ENCODE data around the gene ACACA. TPM values are rescaled to one million over a fixed set of nuclear protein-coding genes. Genes with fewer than 3 reads are reported as not detected.
"Not testable (repeated sequence)": the region's sequence is repeated elsewhere in the genome, so short reads cannot be mapped to it uniquely, and the experiment has no call there.

ACACA gene
- total and polyA plus RNA-seq, 3 experiments from 2014 or later, result 7.5 to 51.1 (median 41.3) TPM

DNA sequence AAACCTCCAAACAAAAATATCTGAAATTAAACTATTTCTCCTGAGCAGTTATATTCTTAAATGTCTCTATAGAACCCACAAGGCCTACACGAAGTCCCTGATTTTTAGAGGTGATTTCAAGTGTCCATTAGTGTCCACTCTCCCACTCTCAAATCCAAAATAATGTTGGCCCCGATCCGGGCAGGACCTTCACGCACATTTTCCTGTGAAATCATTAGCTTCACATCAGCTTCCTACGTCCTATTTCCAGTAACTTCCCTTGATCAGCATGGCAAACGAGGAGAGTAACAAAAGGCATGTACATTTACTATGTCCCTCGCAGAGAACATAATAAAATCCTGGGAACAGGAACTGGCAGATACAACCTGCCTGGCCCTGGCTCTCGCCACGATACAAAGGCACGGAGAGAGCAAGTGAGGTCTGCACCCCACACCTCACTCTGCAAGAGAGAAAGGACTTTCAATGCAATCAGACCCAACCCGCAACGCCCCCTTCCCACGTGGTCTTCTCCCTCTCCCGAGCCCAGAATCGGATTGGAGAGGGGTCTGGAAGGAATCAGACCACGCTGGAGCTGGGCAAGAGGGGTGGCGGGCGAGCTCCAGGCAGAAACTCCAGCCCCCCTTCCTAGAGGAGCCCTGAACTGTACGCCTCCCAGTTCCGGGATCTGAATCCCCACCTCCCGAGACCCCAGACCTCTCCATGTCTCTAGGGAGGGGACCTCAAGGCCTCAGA, 48.4 kb downstream of the ACACA start:
- ChIA-PET POLR2A (interaction anchor here (0.5 to 1.7 kb wide), 3 partner anchors 15 to 1600 kb away, joined by 3 to 7 read pairs (median 3); partner anchors contain the start of gene SYNRG), CTCF (interaction anchor here (0.6 to 2.8 kb wide), 3 partner anchors 14 to 253 kb away, joined by 3 to 11 read pairs (median 4); no protein-coding TSS in a partner anchor)
- Histone ChIP-seq H3K27ac (ENCODE audit: low read depth, low read length) (peak overlapping the region; percentile 79), H3K4me3 (ENCODE audit: low read length) (peak overlapping the region; percentile 73), H3K9me3 (ENCODE audit: low read length) (no peaks in the 10 kb centered on the region), H3K36me3 (ENCODE audit: insufficient read depth, low read length) (no peaks in the 10 kb centered on the region), H3K27me3 (ENCODE audit: insufficient read depth, low read length, poor library complexity, severe bottlenecking) (no peaks in the 10 kb centered on the region), H3K4me1 (ENCODE audit: insufficient read depth, low read length) (peaks cover 13% of the 10 kb centered on the region)
- Mint-ChIP-seq H3K4me1 (peaks cover 13 to 26% (median 23%) of the 10 kb centered on the region in 3 donors), H3K4me3 (peak overlapping the region; percentile 78 to 93 (median 89)), H3K36me3 (peaks cover 0 to 2% (median 0%) of the 10 kb centered on the region in 3 donors), H3K9me3 (no peaks in the 10 kb centered on the region), H3K27ac (peak overlapping the region; percentile 63 to 98 (median 93)), H3K27me3 (no peaks in the 10 kb centered on the region)
- peak in 4 of 5 donors; percentile 9 to 47 (median 26) for DNase-seq

DNA sequence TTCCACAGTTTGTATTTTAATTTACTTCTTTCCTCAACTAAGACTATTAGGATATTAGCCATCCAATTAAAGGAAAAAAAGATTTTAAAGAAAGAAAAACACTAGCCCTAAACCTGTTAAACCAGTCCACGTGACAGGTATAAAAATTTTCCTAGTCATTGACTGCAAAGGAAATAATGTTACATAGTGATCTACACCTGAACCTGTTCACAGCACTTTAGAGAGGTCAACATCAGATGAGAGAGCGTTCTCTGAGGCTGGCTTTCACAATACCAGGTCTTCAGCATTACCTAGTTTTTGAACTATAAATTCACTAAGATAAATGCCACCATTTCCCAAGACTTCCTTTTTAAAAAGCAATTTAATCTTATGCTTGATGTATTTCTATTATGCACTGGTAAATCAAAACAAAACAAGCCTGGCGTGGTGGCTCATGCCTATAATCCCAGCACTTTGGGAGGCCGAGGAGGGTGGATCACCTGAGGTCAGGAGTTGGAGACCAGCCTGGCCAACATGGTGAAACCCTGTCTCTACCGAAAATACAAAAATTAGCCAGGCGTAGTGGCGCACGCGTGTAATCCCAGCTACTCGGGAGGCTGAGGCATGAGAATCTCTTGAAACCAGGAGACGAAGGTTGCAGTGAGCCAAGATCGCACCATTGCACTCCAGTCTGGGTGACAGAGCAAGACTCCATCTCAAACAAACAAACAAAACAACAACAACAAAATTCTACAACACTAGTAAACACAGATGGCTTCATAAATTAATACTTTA, 49.7 kb downstream of the ACACA start:
- H3K4me3 ChIP-seq (ENCODE audit: low read length); H3K9me3 ChIP-seq (ENCODE audit: low read length); H3K36me3 ChIP-seq (ENCODE audit: insufficient read depth, low read length); POLR2A ChIA-PET; CTCF ChIA-PET; H3K36me3 Mint-ChIP-seq; H3K9me3 Mint-ChIP-seq; DNase-seq; H3K27me3 Mint-ChIP-seq; H3K27me3 ChIP-seq (ENCODE audit: insufficient read depth, low read length, poor library complexity, severe bottlenecking): not testable (repeated sequence)
- Mint-ChIP-seq H3K27ac (peak overlapping the region in 6 of 8 donors; percentile 77 to 98 (median 94)), H3K4me3 (peak overlapping the region in 5 of 7 donors; percentile 0 to 90 (median 23)), H3K4me1 (peaks cover 13 to 26% (median 23%) of the 10 kb centered on the region in 3 donors)
- Histone ChIP-seq H3K4me1 (ENCODE audit: insufficient read depth, low read length) (peaks cover 13% of the 10 kb centered on the region), H3K27ac (ENCODE audit: low read depth, low read length) (peak overlapping the region; percentile 1)

DNA sequence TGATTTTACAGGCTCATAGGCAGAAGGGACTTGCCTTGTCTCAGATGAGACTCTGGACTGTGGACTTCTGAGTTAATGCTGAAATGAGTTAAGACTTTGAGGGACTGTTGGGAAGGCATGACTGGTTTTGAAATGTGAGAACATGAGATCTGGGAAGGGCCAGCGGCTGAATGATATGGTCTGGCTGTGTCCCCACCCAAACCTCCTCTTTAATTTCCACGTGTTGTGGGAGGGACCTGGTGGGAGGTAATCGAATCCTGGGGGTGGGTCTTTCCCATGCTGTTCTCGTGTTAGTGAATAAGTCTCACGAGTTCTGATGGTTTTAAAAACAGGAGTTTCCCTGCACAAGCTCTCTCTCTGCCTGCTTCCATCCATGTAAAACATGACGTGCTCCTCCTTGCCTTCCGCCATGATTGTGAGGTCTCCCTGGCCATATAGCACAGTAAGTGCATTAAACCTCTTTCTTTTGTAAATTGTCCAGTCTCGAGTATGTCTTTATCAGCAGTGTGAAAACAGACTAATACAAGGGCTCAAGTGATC, 59.7 kb downstream of the ACACA start:
- peak overlapping the region in 1 of 8 donors; percentile 28 for H3K27ac Mint-ChIP-seq
- DNase-seq; H3K9me3 Mint-ChIP-seq; CTCF ChIA-PET; POLR2A ChIA-PET; H3K27me3 ChIP-seq (ENCODE audit: insufficient read depth, low read length, poor library complexity, severe bottlenecking); H3K36me3 ChIP-seq (ENCODE audit: insufficient read depth, low read length); H3K4me1 Mint-ChIP-seq; H3K27me3 Mint-ChIP-seq; H3K4me1 ChIP-seq (ENCODE audit: insufficient read depth, low read length); H3K4me3 Mint-ChIP-seq; H3K36me3 Mint-ChIP-seq; H3K4me3 ChIP-seq (ENCODE audit: low read length); H3K27ac ChIP-seq (ENCODE audit: low read depth, low read length); H3K9me3 ChIP-seq (ENCODE audit: low read length): not testable (repeated sequence)

DNA sequence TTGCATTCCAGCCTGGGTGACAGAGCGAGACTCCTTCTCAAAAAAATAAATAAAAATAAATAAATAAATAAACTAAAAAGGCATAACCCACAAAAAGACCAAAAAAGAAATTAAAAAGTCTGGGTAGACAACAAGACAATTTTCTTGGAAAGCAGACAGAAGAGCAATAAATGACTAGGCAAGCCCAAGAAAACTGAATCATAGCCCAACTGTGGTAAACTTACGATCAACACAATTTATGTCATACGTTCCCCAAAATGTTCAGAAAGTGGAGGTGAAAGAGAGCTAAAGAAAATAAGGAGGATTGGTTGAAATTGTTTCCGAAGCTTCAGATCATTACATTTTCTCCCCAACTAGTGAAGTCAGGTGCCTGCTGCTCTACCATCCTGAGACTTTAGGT, 62.1 kb downstream of the ACACA start:
- H3K9me3 ChIP-seq (ENCODE audit: low read length), result no peaks in the 10 kb centered on the region
- ChIA-PET POLR2A (no interaction called here), CTCF (interaction anchor here (1.0 kb wide), 1 partner anchor 14 kb away, joined by 3 read pairs; no protein-coding TSS in a partner anchor)
- Mint-ChIP-seq H3K9me3 (no peaks in the 10 kb centered on the region), H3K27me3 (no peaks in the 10 kb centered on the region), H3K4me3 (no peak overlapping the region), H3K4me1 (peaks cover 0 to 6% (median 2%) of the 10 kb centered on the region in 3 donors), H3K36me3 (peaks cover 3 to 10% (median 5%) of the 10 kb centered on the region in 3 donors), H3K27ac (no peak overlapping the region)
- no peak for DNase-seq
- no peaks in the 10 kb centered on the region for H3K4me1 ChIP-seq (ENCODE audit: insufficient read depth, low read length)
- no peak overlapping the region for H3K27ac ChIP-seq (ENCODE audit: low read depth, low read length)
- no peaks in the 10 kb centered on the region for H3K36me3 ChIP-seq (ENCODE audit: insufficient read depth, low read length)
- H3K27me3 ChIP-seq (ENCODE audit: insufficient read depth, low read length, poor library complexity, severe bottlenecking), result no peaks in the 10 kb centered on the region
- H3K4me3 ChIP-seq (ENCODE audit: low read length), result no peak overlapping the region

DNA sequence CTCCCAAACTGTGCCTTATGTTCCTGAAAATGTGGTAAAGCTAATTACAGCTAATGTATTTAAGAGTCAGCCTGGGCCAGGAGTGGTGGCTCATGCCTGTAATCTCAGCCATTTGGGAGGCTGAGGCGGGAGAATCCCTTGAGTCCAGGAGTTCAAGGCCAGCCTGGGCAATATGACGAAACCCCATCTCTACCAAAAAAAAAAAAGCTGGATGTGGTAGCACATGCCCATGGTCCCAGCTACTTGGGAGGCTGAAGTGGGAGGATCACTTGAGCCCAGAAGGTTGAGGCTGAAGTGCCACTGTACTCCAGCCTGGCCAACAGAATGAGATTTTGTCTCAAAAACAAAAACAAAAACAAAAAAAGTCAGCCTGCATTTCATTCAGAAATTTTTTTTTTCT, 64.0 kb downstream of the ACACA start:
- Mint-ChIP-seq H3K27ac (no peak overlapping the region), H3K36me3 (peaks cover 3 to 16% (median 9%) of the 10 kb centered on the region in 3 donors), H3K9me3 (no peaks in the 10 kb centered on the region), H3K27me3 (no peaks in the 10 kb centered on the region), H3K4me3 (no peak overlapping the region), H3K4me1 (peaks cover 0 to 6% (median 2%) of the 10 kb centered on the region in 3 donors)
- Histone ChIP-seq H3K4me3 (ENCODE audit: low read length) (no peak overlapping the region), H3K27me3 (ENCODE audit: insufficient read depth, low read length, poor library complexity, severe bottlenecking) (no peaks in the 10 kb centered on the region), H3K27ac (ENCODE audit: low read depth, low read length) (no peak overlapping the region), H3K36me3 (ENCODE audit: insufficient read depth, low read length) (no peaks in the 10 kb centered on the region), H3K9me3 (ENCODE audit: low read length) (no peaks in the 10 kb centered on the region), H3K4me1 (ENCODE audit: insufficient read depth, low read length) (no peaks in the 10 kb centered on the region)
- ChIA-PET CTCF (no interaction called here), POLR2A (interaction anchor here (0.6 kb wide), 1 partner anchor 16 kb away, joined by 3 read pairs; no protein-coding TSS in a partner anchor)
- DNase-seq, result no peak

DNA sequence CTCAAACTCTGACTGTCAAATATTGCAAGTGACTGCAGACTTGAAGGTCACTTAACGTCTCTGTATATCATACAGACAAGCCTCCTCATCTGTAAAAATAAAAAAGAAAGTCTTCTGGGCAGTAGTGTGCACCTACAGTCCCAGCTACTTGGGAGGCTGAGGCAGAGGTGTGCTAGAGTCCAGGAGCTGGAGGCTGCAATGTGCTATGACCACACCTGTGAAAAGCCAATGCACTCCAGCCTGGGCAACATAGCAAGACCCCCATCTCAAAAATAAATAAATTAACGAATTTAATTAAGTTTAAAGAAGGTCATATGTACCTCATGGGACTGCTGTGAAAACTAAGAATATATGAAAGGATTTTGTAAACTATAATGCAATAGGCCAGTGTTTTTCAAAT, 65.8 kb downstream of the ACACA start:
- no peak overlapping the region for H3K4me3 Mint-ChIP-seq
- Histone ChIP-seq H3K36me3 (ENCODE audit: insufficient read depth, low read length) (no peaks in the 10 kb centered on the region), H3K4me3 (ENCODE audit: low read length) (no peak overlapping the region), H3K9me3 (ENCODE audit: low read length) (no peaks in the 10 kb centered on the region), H3K27ac (ENCODE audit: low read depth, low read length) (no peak overlapping the region), H3K27me3 (ENCODE audit: insufficient read depth, low read length, poor library complexity, severe bottlenecking) (no peaks in the 10 kb centered on the region), H3K4me1 (ENCODE audit: insufficient read depth, low read length) (no peaks in the 10 kb centered on the region)
- H3K4me1 Mint-ChIP-seq, result peaks cover 0 to 2% (median 0%) of the 10 kb centered on the region in 3 donors
- POLR2A ChIA-PET, result no interaction called here
- peaks cover 0 to 21% (median 7%) of the 10 kb centered on the region in 3 donors for H3K36me3 Mint-ChIP-seq
- H3K27ac Mint-ChIP-seq, result no peak overlapping the region
- CTCF ChIA-PET, result no interaction called here
- no peak for DNase-seq
- H3K9me3 Mint-ChIP-seq, result no peaks in the 10 kb centered on the region
- H3K27me3 Mint-ChIP-seq, result no peaks in the 10 kb centered on the region

DNA sequence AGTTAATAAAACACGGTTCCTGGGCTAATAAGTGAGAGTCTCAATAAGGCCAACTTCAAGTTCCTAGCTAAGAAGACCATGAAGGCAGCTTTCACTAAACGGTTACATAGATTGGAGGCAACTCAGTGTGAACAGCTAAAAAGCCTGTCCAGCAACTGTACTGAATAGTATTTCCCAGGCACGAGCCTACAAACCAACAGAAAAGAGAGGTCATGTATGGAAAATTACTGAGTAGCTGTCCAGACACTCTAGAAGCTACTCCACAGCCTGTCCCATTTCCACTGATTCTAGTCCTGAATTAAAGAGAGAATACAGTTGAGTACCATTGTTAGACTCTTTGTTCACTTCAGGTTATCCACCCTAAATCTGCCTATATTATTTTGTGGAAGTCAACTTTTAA, 67.3 kb downstream of the ACACA start:
- no peak overlapping the region for H3K4me3 Mint-ChIP-seq
- CTCF ChIA-PET, result no interaction called here
- H3K36me3 Mint-ChIP-seq, result peaks cover 0 to 17% (median 9%) of the 10 kb centered on the region in 3 donors
- no peaks in the 10 kb centered on the region for H3K9me3 Mint-ChIP-seq
- DNase-seq, result no peak
- Histone ChIP-seq H3K27ac (ENCODE audit: low read depth, low read length) (no peak overlapping the region), H3K4me3 (ENCODE audit: low read length) (no peak overlapping the region), H3K4me1 (ENCODE audit: insufficient read depth, low read length) (no peaks in the 10 kb centered on the region), H3K27me3 (ENCODE audit: insufficient read depth, low read length, poor library complexity, severe bottlenecking) (no peaks in the 10 kb centered on the region), H3K9me3 (ENCODE audit: low read length) (no peaks in the 10 kb centered on the region), H3K36me3 (ENCODE audit: insufficient read depth, low read length) (no peaks in the 10 kb centered on the region)
- no peaks in the 10 kb centered on the region for H3K4me1 Mint-ChIP-seq
- POLR2A ChIA-PET, result no interaction called here
- peak overlapping the region in 1 of 8 donors; percentile 8 for H3K27ac Mint-ChIP-seq
- H3K27me3 Mint-ChIP-seq, result no peaks in the 10 kb centered on the region

DNA sequence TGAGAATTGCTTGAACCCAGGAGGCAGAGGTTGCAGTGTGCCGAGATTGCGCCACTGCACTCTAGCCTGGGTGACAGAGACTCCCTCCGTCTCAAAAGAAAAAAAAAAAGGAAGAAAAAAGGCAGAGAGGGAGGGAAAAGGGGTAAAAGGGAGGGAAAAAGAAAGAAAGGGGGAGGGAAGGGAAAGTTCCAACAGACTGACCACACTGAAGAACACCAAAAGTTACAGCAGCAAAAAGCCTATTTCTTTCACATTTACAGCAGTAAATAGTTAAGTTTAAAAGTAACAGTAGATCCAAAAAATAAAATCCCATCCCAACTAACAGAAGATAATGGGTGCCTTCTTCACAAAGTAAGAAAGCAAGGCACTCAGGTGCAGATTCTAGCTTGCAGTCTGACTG, 67.8 kb downstream of the ACACA start:
- Mint-ChIP-seq H3K27ac (peak overlapping the region in 1 of 8 donors; percentile 34), H3K36me3 (peaks cover 0 to 17% (median 9%) of the 10 kb centered on the region in 3 donors), H3K4me3 (no peak overlapping the region), H3K4me1 (no peaks in the 10 kb centered on the region), H3K27me3 (no peaks in the 10 kb centered on the region), H3K9me3 (no peaks in the 10 kb centered on the region)
- Histone ChIP-seq H3K27me3 (ENCODE audit: insufficient read depth, low read length, poor library complexity, severe bottlenecking) (no peaks in the 10 kb centered on the region), H3K27ac (ENCODE audit: low read depth, low read length) (no peak overlapping the region), H3K4me1 (ENCODE audit: insufficient read depth, low read length) (no peaks in the 10 kb centered on the region), H3K36me3 (ENCODE audit: insufficient read depth, low read length) (no peaks in the 10 kb centered on the region), H3K4me3 (ENCODE audit: low read length) (no peak overlapping the region), H3K9me3 (ENCODE audit: low read length) (no peaks in the 10 kb centered on the region)
- DNase-seq, result no peak
- CTCF ChIA-PET, result no interaction called here
- POLR2A ChIA-PET, result no interaction called here

Measured in CD8-positive, alpha-beta memory T cell (primary cell).